Neutrophil (primary cell): ENCODE results near the gene MIA2.

ENCODE experiments used
- H3K27ac ChIP-seq: fragments of 200-600 bp; sonication (generic); 2 replicates; pipeline ENCODE4 v1.5.1; 2016; ENCODE audit warnings: mild to moderate bottlenecking, moderate library complexity
- H3K27me3 ChIP-seq: fragments of 200-600 bp; sonication (generic); 2 replicates; pipeline ENCODE4 v1.6.0; 2016; ENCODE audit warnings: mild to moderate bottlenecking
- H3K36me3 ChIP-seq: fragments of 200-600 bp; sonication (generic); 2 replicates; pipeline ENCODE4 v1.5.1; 2017
- H3K4me1 ChIP-seq, 2 experiments: fragments of 200-600 bp in 1 of 2; sonication (generic) in 1 of 2; 1 replicate in 1 of 2; 2 replicates in 1 of 2; pipeline versions ENCODE4 v1.5.1 to v1.6.1; 2013 to 2016; ENCODE audit warnings: low read depth in 1 of 2, low read length in 1 of 2, mild to moderate bottlenecking in 1 of 2, moderate library complexity in 1 of 2; ENCODE audit not compliant: control insufficient read depth in 1 of 2, insufficient read depth in 1 of 2
- H3K4me3 ChIP-seq, 2 experiments: fragments of 200-600 bp in 1 of 2; sonication (generic) in 1 of 2; 1 replicate in 1 of 2; 2 replicates in 1 of 2; pipeline ENCODE4 v1.5.1; 2013 to 2016; ENCODE audit warnings: low read depth in 1 of 2, low read length in 1 of 2, mild to moderate bottlenecking in 1 of 2, moderate library complexity in 1 of 2
- H3K9me3 ChIP-seq: fragments of 200-600 bp; sonication (generic); 2 replicates; pipeline ENCODE4 v1.5.1; 2016
- CTCF ChIP-seq: fragments of 200-600 bp; sonication (generic); IDR thresholded peaks from 2 replicates; pipeline ENCODE4 v1.5.1; 2016; ENCODE audit warnings: antibody characterized with exemption

MIA2 gene

GRCh38 chr14:39369029-39369428 lies 135.3 kb downstream of the MIA2 start:
- TF ChIP-seq CTCF: no peak
- Histone ChIP-seq H3K36me3 (peaks cover 17% of the 10 kb centered on the region), H3K27ac (no peak overlapping the region), H3K4me1 (no peaks in the 10 kb centered on the region), H3K4me3 (no peak overlapping the region), H3K27me3 (no peaks in the 10 kb centered on the region), H3K9me3 (no peaks in the 10 kb centered on the region)

DNA sequence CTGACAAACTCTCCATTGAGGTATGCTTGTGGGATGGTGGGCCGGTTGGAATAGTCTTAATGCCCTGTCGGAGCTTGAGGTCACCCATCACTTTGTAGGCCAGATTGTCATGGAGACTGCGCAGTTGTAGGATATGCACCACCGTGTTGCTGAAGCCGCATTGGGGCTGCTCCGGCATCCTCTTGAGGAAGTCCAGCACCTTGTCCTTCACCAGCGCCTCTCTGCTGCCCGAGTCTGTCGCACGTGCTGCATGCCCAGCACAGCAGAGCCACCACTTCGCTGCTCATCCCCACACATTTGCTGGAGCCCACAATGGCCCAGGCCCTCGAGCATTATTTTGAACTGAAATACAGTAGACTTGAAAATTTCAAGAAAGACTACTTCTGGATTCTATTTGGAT lies 136.7 kb downstream of the MIA2 start:
- no peak for TF ChIP-seq CTCF
- Histone ChIP-seq H3K4me3 (no peak overlapping the region), H3K27me3 (no peaks in the 10 kb centered on the region), H3K27ac (no peak overlapping the region), H3K4me1 (no peaks in the 10 kb centered on the region), H3K36me3 (peaks cover 17% of the 10 kb centered on the region), H3K9me3 (no peaks in the 10 kb centered on the region)

- no peak overlapping the region for H3K27ac ChIP-seq
- H3K27me3 ChIP-seq: no peaks in the 10 kb centered on the region
- H3K36me3 ChIP-seq: peaks cover 11% of the 10 kb centered on the region
- no peaks in the 10 kb centered on the region for H3K4me1 ChIP-seq
- H3K4me3 ChIP-seq: no peak overlapping the region
- no peak for TF ChIP-seq CTCF
- H3K9me3 ChIP-seq: no peaks in the 10 kb centered on the region
Measured at GRCh38 chr14:39372656-39373055, 138.9 kb downstream of the MIA2 start.

DNA sequence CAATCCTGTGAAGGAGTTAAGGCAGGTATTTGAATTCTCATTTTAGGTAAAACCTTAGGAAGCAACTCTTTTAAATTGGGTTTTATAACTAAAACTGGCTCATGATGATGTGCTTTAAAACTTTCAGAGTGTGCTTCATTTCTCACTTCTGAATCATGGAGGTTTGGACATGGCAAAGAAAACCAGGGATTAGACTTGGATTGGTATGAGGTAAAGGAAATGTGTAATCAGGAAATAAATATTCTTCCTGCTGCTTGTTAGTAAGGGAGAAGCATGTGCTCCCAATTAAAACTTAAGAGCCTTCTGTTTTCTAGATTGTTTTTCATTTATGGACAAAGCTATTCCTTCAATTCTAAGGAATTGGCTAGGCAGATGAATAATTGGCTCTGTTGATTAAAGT lies 141.1 kb downstream of the MIA2 start:
- Histone ChIP-seq H3K27ac (no peak overlapping the region), H3K4me1 (no peaks in the 10 kb centered on the region), H3K27me3 (no peaks in the 10 kb centered on the region), H3K9me3 (no peaks in the 10 kb centered on the region), H3K4me3 (no peak overlapping the region), H3K36me3 (peaks cover 10% of the 10 kb centered on the region)
- no peak for TF ChIP-seq CTCF

GRCh38 chr14:39376667-39377403 lies 143.1 kb downstream of the MIA2 start:
- Histone ChIP-seq H3K4me1 (no peaks in the 10 kb centered on the region), H3K9me3 (no peaks in the 10 kb centered on the region), H3K4me3 (no peak overlapping the region), H3K27me3 (no peaks in the 10 kb centered on the region), H3K27ac (no peak overlapping the region), H3K36me3 (no peaks in the 10 kb centered on the region)
- TF ChIP-seq CTCF: no peak
